NB4 (cell line): ENCODE data around the gene DDC.

Experiments
- POLR2A ChIP-seq: IDR thresholded peaks from 2 replicates; pipeline ENCODE4 v1.6.1; 2011; ENCODE audit warnings: mild to moderate bottlenecking; ENCODE audit not compliant: insufficient read length; ENCODE audit errors: extremely low read depth
- TF ChIP-seq, protein P1 (sequence below): IDR thresholded peaks from one replicate; pipeline ENCODE4 v1.5.1; 2012; ENCODE audit warnings: low read depth, low read length

DNA sequence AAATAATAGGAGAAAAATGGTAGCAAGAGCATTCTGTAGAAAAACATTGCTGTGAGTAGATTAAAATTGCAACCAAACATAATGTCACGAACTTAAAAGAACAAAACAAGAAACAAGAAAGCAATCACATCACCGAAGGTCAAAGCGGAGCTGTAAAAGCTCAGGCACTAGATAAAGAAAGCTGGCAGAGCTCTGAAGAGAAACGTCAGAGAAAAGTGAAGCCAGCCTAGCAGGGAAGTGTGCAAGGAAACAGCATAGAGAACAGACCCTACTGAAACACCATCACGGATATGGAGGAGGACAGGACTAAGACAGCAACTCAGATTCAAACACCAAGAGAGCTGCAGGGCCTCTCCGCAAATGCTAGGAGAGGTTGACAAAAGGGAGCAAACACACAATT lies 22.5 kb upstream of the DDC start:
- TF ChIP-seq, protein P1, sequence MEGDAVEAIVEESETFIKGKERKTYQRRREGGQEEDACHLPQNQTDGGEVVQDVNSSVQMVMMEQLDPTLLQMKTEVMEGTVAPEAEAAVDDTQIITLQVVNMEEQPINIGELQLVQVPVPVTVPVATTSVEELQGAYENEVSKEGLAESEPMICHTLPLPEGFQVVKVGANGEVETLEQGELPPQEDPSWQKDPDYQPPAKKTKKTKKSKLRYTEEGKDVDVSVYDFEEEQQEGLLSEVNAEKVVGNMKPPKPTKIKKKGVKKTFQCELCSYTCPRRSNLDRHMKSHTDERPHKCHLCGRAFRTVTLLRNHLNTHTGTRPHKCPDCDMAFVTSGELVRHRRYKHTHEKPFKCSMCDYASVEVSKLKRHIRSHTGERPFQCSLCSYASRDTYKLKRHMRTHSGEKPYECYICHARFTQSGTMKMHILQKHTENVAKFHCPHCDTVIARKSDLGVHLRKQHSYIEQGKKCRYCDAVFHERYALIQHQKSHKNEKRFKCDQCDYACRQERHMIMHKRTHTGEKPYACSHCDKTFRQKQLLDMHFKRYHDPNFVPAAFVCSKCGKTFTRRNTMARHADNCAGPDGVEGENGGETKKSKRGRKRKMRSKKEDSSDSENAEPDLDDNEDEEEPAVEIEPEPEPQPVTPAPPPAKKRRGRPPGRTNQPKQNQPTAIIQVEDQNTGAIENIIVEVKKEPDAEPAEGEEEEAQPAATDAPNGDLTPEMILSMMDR, result no peak
- no peak for TF ChIP-seq POLR2A
